ENCODE measurements around the gene MLPH.

MLPH gene

GRCh38 chr2:237459226-237459625 lies 27.8 kb upstream of the MLPH start:
- DNase-seq: no peak

GRCh38 chr2:237459741-237460174 lies 27.3 kb upstream of the MLPH start:
- no peak for DNase-seq

GRCh38 chr2:237464757-237465391 lies 22.2 kb upstream of the MLPH start:
- DNase-seq: no peak

- DNase-seq: no peak
These were observed 21.4 kb upstream of the MLPH start for GRCh38 chr2:237465515-237466148.

GRCh38 chr2:237466211-237466610 lies 20.8 kb upstream of the MLPH start:
- no peak for DNase-seq

GRCh38 chr2:237467447-237468179 lies 19.4 kb upstream of the MLPH start:
- peak; percentile 30 for DNase-seq

- peak; percentile 41 for DNase-seq
These were observed 17.6 kb upstream of the MLPH start for GRCh38 chr2:237469410-237469809.

GRCh38 chr2:237469849-237470248 lies 17.2 kb upstream of the MLPH start:
- no peak for DNase-seq

GRCh38 chr2:237470914-237471313 lies 16.1 kb upstream of the MLPH start:
- DNase-seq: no peak

GRCh38 chr2:237471438-237472186 lies 15.4 kb upstream of the MLPH start:
- DNase-seq: peak; percentile 86

- DNase-seq: no peak
These were observed 14.8 kb upstream of the MLPH start for GRCh38 chr2:237472187-237472712.

GRCh38 chr2:237472909-237473877 lies 13.9 kb upstream of the MLPH start:
- no peak for DNase-seq

GRCh38 chr2:237473878-237474441 lies 13.1 kb upstream of the MLPH start:
- DNase-seq: peak; percentile 65

GRCh38 chr2:237474442-237474911 lies 12.6 kb upstream of the MLPH start:
- DNase-seq: no peak

- DNase-seq: peak; percentile 89
These were observed 11.9 kb upstream of the MLPH start for GRCh38 chr2:237474931-237475703.

- peak; percentile 45 for DNase-seq
These were observed 11.3 kb upstream of the MLPH start for GRCh38 chr2:237475704-237476141.

- no peak for DNase-seq
These were observed 9.0 kb upstream of the MLPH start for GRCh38 chr2:237478095-237478494.

GRCh38 chr2:237478979-237479378 lies 8.1 kb upstream of the MLPH start:
- DNase-seq: no peak

- no peak for DNase-seq
These were observed 7.3 kb upstream of the MLPH start for GRCh38 chr2:237479747-237480146.

- no peak for DNase-seq
These were observed 6.5 kb upstream of the MLPH start for GRCh38 chr2:237480556-237480955.
